ENCODE measurements around the gene CNOT1. TPM values are rescaled to one million over a fixed set of nuclear protein-coding genes. Genes with fewer than 3 reads are reported as not detected.

Gene CNOT1
- total RNA-seq, 2 donors from 2014 or later: 54.3 to 63.2 TPM

DNA sequence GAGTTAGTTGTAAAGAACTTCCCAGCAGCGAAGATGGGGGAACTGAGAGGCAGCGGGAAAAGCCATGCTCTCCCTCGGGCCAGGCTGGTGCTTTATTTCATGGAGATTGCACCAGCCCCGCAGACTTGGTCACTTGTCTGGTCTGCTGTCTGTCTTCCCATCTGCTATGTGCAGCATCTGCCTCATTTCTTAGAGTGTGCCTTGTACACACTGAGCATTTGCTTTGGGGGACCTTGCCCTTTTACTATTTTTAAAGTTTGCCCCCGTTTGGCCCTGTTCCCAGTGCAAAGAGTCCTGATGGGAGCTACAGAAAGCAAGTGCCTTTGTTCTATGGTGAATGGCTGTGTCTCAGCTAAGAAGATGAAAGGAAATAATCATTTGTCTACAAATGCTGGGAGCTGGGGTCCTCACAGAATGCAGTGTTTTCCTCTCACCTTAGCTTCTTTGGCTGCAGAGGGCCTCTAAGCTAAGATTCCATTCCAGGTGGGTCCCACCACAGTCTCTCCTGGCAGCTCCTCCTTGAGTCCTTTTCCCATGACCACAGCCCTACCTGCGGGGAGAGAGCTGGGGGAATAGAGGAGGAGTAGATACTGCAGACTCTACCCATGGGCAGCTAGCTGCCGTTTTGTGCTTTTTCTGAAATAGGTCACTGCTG is 25.1 kb upstream of the CNOT1 start:
- Histone ChIP-seq H3K4me3 (no peak overlapping the region), H3K9me3 (no peaks in the 10 kb centered on the region), H3K36me3 (no peaks in the 10 kb centered on the region), H3K27ac (no peak overlapping the region), H3K27me3 (no peaks in the 10 kb centered on the region), H3K4me1 (no peaks in the 10 kb centered on the region)
- DNase-seq (ENCODE audit: low spot score): no peak
- TF ChIP-seq CTCF (IDR thresholded peaks at IDR 0.05): no peak

GRCh38 chr16:58652741-58653140 is 23.1 kb upstream of the CNOT1 start:
- no peaks in the 10 kb centered on the region for H3K4me1 ChIP-seq
- no peaks in the 10 kb centered on the region for H3K27me3 ChIP-seq
- no peaks in the 10 kb centered on the region for H3K36me3 ChIP-seq
- no peak for TF ChIP-seq CTCF (IDR thresholded peaks at IDR 0.05)
- DNase-seq (ENCODE audit: low spot score): no peak
- no peak overlapping the region for H3K27ac ChIP-seq
- H3K9me3 ChIP-seq: no peaks in the 10 kb centered on the region
- H3K4me3 ChIP-seq: no peak overlapping the region

DNA sequence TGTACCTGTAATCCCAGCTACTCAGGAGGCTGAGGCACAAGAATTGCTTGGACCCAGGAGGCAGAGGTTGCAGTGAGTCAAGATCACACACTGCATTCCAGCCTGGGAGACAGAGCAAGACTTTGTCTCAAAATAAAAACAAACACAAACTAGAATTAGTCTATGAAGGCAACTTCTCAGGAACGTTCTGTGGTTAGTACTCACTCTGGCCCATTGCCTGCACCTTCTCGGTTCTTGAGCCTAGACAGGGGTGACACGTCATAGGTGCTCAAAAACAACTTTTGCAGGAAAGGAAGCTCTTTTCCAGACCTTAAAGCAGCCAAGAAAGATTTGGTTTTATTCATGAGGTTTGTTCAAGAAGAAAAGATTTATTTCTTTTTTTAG is 22.3 kb upstream of the CNOT1 start:
- DNase-seq (ENCODE audit: low spot score): no peak
- Histone ChIP-seq H3K27me3 (no peaks in the 10 kb centered on the region), H3K36me3 (no peaks in the 10 kb centered on the region), H3K4me3 (no peak overlapping the region), H3K4me1 (no peaks in the 10 kb centered on the region), H3K27ac (no peak overlapping the region), H3K9me3 (no peaks in the 10 kb centered on the region)
- no peak for TF ChIP-seq CTCF (IDR thresholded peaks at IDR 0.05)

DNA sequence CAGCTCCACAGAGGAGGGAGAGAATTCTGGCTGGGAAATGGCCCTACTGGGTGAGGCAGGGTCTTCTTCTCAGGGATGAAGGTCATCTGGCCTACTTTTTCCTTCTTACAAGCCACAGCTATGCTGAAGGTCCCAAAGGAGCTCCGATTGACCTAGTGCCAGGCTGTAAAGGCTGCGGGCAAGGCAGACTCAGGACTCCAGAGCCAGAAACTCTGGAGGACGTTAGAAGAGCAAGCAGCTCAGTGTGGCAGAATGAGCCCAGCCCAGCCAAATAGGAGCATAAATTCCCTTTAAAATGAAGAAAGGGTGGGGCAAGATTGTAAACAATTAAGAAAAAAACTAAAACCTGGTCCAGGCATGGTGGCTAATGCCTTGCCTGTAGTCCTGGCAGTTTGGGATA is 20.1 kb upstream of the CNOT1 start:
- DNase-seq (ENCODE audit: low spot score): no peak
- no peaks in the 10 kb centered on the region for H3K27me3 ChIP-seq
- no peaks in the 10 kb centered on the region for H3K4me1 ChIP-seq
- H3K27ac ChIP-seq: no peak overlapping the region
- TF ChIP-seq CTCF (IDR thresholded peaks at IDR 0.05): no peak
- no peaks in the 10 kb centered on the region for H3K9me3 ChIP-seq
- no peaks in the 10 kb centered on the region for H3K36me3 ChIP-seq
- no peak overlapping the region for H3K4me3 ChIP-seq

- Histone ChIP-seq H3K4me3 (no peak overlapping the region), H3K27ac (no peak overlapping the region), H3K4me1 (no peaks in the 10 kb centered on the region), H3K9me3 (no peaks in the 10 kb centered on the region), H3K36me3 (no peaks in the 10 kb centered on the region), H3K27me3 (no peaks in the 10 kb centered on the region)
- TF ChIP-seq CTCF (IDR thresholded peaks at IDR 0.05): no peak
- no peak for DNase-seq (ENCODE audit: low spot score)
Observed at GRCh38 chr16:58647107-58647506, 17.5 kb upstream of the CNOT1 start.
